Fibroblast of skin of abdomen (primary cell): ENCODE measurements around the gene TNFSF10.

Source experiments
- DNase-seq: peaks from one replicate; pipeline ENCODE4 v3.0.0-alpha.2; 2013

Gene TNFSF10

GRCh38 chr3:172516318-172517214 is 6.7 kb downstream of the TNFSF10 start:
- DNase-seq = peak; percentile 63

- no peak for DNase-seq
Measured at GRCh38 chr3:172515130-172515918, 7.9 kb downstream of the TNFSF10 start.

DNA sequence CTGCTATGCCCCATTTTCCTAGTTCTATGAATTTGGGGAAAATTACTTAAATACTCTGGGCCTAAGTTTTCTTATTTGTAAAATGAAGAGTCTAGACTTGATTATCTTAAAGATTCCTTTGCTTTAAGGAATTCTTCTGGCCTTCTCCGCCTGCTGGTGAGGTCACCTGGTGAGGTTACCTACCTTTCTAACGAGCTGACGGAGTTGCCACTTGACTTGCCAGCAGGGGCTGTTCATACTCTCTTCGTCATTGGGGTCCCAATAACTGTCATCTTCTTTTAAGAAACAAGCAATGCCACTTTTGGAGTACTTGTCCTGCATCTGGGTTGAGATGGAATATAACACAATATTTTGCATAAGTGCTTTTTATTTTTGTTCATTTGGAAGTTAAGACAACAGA is 8.6 kb downstream of the TNFSF10 start:
- DNase-seq = no peak

DNA sequence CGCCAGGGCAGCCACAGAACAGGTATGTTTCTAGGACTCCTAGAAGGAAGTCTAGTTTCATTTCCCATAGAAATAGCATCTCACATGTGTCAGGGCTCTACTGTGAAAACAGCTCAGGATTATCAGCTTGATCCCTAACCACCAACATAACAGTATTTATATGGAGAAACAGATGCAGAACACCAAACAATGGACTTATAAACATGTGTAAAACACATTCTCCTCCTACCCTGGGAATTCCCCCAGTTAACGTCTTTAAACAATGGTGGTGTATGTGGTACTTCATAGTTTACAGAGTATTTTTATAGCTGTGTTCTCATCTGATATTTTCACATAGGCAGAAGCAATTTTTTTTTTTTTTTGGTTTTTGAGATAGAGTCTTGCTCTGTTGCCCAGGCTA is 9.7 kb downstream of the TNFSF10 start:
- DNase-seq = peak; percentile 24

DNA sequence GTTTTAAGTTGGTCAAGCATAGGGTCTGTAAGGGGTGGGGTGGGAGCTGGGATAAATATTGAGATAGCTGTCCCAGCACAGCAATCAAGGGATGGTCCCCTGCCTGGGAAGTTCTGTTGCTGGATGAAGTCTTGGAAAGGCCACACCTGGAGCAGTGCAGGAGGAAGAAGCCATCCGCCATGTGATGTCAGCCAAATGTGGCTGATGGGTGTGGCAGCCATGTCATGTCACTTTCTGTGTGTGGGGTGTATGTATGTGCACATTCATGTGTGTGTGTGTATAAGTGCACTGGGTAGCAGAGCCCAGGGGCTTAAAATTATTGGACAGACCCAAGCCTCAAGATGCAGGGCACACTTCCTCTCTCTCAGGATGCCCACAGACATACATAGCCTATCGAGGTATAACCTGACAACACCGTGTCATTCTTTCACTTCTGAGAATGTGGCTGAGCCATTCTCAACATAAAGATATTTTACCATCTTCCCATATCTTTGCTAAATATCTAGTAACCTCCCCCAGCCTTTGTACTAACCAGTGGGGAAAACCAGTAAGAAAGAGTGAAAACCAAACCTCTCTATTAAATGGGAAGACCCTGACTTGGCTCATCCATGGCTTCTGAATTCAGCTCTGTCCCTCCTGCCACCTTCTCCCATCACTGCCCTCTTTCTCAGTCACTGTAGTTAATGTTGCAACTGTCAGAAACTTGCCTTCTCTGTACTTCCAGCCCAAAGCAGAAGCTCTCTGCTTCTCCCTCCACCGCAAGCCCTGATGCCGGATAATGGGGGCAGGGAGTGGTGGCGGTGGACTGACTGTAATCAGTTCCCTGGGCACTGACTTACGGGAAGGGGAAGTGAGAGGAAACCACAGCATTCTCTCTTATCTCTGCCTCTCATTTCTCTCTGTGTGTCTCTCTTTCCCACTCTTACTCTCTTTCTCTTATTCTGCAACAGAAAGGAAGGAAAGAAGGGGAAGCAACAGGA is 11.2 kb downstream of the TNFSF10 start:
- peak; percentile 18 for DNase-seq

- no peak for DNase-seq
Measured at GRCh38 chr3:172506094-172506493, 17.1 kb downstream of the TNFSF10 start.

DNA sequence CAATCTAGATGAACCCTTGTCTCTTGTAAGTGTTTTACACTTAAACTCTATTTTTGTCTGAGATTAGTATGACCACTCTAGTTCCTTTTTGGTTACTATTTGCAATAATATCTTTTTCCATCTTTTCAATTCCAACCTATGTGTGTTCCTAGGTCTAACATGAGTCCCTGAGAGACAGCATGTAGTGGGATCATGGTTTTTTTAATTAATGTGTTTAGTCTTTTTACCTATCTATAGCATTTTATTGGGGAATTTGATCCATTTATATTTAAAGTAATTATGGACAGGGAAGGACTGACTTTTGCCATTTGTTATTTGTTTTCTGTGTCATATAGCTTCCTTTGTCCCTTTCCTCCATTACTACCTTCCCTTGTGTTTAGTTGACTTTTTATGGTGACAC is 21.7 kb downstream of the TNFSF10 start:
- no peak for DNase-seq

GRCh38 chr3:172490198-172490669 is 33.0 kb downstream of the TNFSF10 start:
- peak; percentile 64 for DNase-seq

- DNase-seq = no peak
Measured at GRCh38 chr3:172478116-172478515, 45.1 kb downstream of the TNFSF10 start.

GRCh38 chr3:172476347-172476746 is 46.9 kb downstream of the TNFSF10 start:
- no peak for DNase-seq

GRCh38 chr3:172475703-172476102 is 47.5 kb downstream of the TNFSF10 start:
- DNase-seq = no peak

- no peak for DNase-seq
Measured at GRCh38 chr3:172471903-172472302, 51.3 kb downstream of the TNFSF10 start.

- DNase-seq = no peak
Measured at GRCh38 chr3:172470588-172470987, 52.6 kb downstream of the TNFSF10 start.

DNA sequence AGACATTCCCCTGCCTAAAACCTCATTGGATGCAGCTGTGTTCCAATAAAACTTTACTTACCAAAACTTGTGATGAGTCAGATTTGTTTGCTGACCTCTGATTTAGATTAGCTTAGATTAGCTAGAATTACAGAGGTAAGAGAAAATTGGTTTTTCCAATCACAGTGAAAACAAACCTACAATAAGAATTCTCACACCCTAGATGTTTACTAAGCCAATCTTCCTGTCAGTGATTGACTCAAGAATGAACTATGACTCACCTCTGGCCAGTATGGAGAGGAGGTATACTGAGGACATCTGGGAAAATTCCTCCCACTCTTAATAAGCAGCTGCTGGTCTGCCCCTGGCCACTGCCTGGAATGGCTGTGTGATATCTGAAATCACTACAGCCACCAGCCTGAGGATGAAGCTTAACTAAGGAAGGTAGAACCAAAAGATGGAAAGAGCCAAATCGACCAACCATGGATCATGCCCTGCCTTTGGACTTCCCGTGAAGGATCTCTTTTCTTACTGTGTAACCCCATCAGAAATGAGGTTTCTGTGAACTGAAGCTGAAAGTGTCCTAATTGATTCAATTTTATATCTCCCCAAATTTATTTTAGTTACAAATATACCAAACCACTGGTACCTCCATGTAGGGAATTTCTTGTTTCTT is 55.9 kb downstream of the TNFSF10 start:
- peak; percentile 36 for DNase-seq

GRCh38 chr3:172466553-172467130 is 56.6 kb downstream of the TNFSF10 start:
- no peak for DNase-seq

DNA sequence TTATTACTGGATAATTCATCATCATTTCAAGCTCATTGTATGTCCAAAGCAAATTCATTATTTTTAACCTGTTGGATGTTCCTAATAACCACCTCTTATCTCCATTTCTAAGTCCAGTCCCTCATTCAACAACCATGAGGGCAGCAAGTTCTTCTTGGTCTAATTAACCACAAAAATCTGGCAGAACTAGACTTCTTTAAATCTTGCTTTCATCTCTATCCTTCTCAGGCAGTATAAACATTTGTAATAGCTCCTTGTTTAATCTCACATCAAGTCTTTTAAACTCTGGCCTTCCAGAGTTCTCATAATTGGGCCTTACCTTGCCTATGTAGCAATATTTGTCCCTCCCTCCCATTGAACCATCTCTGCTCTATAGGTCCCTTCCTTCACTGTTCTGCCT is 57.9 kb downstream of the TNFSF10 start:
- DNase-seq = no peak

DNA sequence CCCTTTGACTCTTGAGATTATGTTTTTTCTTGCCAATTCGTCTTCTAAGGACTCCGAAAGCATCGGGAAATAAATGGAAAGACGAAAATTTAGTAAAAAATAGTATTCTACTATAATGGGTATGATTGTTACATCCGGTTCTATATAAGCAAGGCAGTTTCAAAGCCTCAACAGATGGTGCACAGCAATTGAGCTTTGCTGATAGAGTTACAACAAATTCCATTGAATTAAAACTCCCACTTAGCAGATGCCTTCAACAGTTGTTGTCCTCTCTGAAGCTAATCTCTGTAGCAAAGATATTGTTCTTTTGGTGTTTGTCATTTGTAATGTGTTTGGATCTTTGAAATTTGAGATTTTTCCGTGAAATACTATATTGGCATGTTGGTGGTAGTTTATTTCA is 58.9 kb downstream of the TNFSF10 start:
- DNase-seq = no peak

- DNase-seq = peak; percentile 11
Measured at GRCh38 chr3:172461530-172462138, 61.6 kb downstream of the TNFSF10 start.

DNA sequence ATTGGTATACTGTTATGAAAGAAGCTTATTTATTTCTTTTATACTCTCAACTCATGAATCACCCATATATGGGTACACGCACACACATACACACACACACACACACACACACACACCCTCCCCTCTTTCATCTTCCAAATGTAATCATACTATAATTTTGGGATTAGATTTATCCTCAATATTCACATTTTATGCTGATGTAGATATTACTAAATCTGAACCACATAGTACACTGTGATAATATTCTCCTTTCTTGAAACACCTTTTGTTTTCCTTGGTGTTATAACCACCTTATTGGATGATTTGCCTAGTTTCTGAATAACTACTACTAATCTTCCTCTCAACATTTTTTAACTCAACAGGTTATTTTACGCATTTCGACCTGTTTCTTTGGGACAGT is 66.8 kb downstream of the TNFSF10 start:
- DNase-seq = no peak
